ENCODE data around the gene IRX1. TPM values are rescaled to one million over a fixed set of nuclear protein-coding genes. Genes with fewer than 3 reads are reported as not detected.

IRX1 gene
- total RNA-seq, 2 experiments from 2014 or later = not detected

DNA sequence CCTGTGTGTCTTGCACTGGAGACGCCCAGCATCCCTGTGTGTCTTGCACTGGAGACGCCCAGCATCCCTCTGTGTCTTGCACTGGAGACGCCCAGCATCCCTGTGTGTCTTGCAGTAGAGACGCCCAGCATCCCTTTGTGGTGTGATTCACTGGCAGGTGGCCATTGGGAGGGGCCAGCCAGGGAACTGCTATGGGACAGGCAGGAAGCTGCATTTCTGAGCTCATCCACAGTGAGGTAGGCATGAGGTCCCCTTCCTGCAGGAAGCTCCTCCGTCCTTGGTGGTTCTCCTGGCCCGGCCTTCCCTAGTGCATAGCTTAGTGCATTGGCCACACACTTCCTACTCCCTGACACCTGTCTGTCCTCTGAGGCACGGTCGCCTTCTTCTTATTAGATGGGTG is 43.5 kb downstream of the IRX1 start:
- Histone ChIP-seq H3K9me3 (ENCODE audit: control insufficient read depth in 1 of 2, insufficient read depth in 1 of 2, low read length in 2 of 2) (peaks cover 0 to 29% of the 10 kb centered on the region in 2 experiments), H3K4me3 (ENCODE audit: low read length) (no peak overlapping the region), H3K4me1 (ENCODE audit: insufficient read depth, low read length) (no peaks in the 10 kb centered on the region), H3K36me3 (ENCODE audit: insufficient read depth, low read length) (no peaks in the 10 kb centered on the region), H3K27ac (ENCODE audit: low read depth in 1 of 2, low read length in 2 of 2) (no peak overlapping the region), H3K27me3 (ENCODE audit: control insufficient read depth in 1 of 2, insufficient read depth in 2 of 2, low read length in 2 of 2) (no peaks in the 10 kb centered on the region)
- Mint-ChIP-seq H3K9me3 (peaks cover 2% of the 10 kb centered on the region), H3K4me1 (ENCODE audit: low read depth) (no peaks in the 10 kb centered on the region), H3K36me3 (ENCODE audit: low read depth) (no peaks in the 10 kb centered on the region), H3K4me3 (no peak overlapping the region), H3K27ac (no peak overlapping the region), H3K27me3 (no peaks in the 10 kb centered on the region)
- POLR2A ChIA-PET = no interaction called here
- ATAC-seq (ENCODE audit: poor library complexity) = no peak
- CTCF ChIA-PET = no interaction called here
- intact Hi-C loops (cut with DNase I, micrococcal nuclease) = no loop called here
- DNase-seq = no peak
- TF ChIP-seq, protein P1, sequence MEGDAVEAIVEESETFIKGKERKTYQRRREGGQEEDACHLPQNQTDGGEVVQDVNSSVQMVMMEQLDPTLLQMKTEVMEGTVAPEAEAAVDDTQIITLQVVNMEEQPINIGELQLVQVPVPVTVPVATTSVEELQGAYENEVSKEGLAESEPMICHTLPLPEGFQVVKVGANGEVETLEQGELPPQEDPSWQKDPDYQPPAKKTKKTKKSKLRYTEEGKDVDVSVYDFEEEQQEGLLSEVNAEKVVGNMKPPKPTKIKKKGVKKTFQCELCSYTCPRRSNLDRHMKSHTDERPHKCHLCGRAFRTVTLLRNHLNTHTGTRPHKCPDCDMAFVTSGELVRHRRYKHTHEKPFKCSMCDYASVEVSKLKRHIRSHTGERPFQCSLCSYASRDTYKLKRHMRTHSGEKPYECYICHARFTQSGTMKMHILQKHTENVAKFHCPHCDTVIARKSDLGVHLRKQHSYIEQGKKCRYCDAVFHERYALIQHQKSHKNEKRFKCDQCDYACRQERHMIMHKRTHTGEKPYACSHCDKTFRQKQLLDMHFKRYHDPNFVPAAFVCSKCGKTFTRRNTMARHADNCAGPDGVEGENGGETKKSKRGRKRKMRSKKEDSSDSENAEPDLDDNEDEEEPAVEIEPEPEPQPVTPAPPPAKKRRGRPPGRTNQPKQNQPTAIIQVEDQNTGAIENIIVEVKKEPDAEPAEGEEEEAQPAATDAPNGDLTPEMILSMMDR (IDR thresholded peaks at IDR 0.05) = no peak

DNA sequence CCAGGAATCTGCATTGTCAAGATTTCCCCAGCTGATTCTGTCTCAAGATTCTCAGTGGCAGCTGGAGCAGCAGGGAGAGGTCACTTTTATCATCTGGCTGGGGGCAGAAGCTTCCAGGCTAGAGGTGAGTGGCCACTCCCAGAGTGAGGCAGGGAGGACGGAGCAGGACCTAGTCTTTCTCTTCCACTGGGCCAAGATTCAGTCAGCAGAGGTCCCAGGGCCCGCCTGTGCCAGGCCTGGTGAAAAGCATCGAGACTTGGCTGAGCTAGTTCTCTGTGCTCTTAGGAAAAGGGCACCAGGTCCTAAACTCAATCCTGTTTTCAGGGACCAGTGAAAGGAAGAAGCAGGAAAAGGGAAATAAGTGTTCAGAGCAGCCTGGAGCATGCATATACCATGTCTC is 46.6 kb downstream of the IRX1 start:
- no peaks in the 10 kb centered on the region for H3K4me1 ChIP-seq (ENCODE audit: insufficient read depth, low read length)
- no peak for DNase-seq
- no peak for ATAC-seq (ENCODE audit: poor library complexity)
- Mint-ChIP-seq H3K36me3 (ENCODE audit: low read depth) (no peaks in the 10 kb centered on the region), H3K4me1 (ENCODE audit: low read depth) (no peaks in the 10 kb centered on the region), H3K27me3 (no peaks in the 10 kb centered on the region), H3K4me3 (no peak overlapping the region), H3K9me3 (no peaks in the 10 kb centered on the region), H3K27ac (no peak overlapping the region)
- POLR2A ChIA-PET = no interaction called here
- no peak overlapping the region for H3K27ac ChIP-seq (ENCODE audit: low read depth in 1 of 2, low read length in 2 of 2)
- TF ChIP-seq, protein P1 (IDR thresholded peaks at IDR 0.05) = no peak
- H3K4me3 ChIP-seq (ENCODE audit: low read length) = no peak overlapping the region
- H3K27me3 ChIP-seq (ENCODE audit: control insufficient read depth in 1 of 2, insufficient read depth in 2 of 2, low read length in 2 of 2) = no peaks in the 10 kb centered on the region
- intact Hi-C loops (cut with DNase I, micrococcal nuclease) = no loop called here
- H3K9me3 ChIP-seq (ENCODE audit: control insufficient read depth in 1 of 2, insufficient read depth in 1 of 2, low read length in 2 of 2) = peaks cover 0 to 22% of the 10 kb centered on the region in 2 experiments
- H3K36me3 ChIP-seq (ENCODE audit: insufficient read depth, low read length) = no peaks in the 10 kb centered on the region
- CTCF ChIA-PET = no interaction called here

DNA sequence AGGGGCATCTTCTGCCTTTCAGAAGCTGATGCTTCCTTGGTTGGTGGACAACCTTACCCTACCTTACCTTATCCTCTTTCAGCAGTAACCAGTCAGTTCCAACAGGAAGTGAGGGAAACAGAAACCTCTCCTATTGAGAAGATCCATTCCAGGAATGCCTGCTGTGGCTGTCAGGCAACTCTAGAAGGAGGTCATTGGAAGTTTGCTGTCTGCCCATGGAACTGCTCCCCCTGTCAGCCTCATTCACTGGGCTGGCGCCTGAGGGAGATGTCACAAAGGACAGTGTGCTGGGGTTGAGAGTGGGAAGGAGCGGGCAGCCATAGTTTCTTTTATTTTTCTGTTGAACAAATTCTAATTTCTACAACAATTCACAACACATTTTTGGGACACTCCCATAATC is 54.7 kb downstream of the IRX1 start:
- ATAC-seq (ENCODE audit: poor library complexity) (no peak), DNase-seq (no peak)
- Mint-ChIP-seq H3K36me3 (ENCODE audit: low read depth) (no peaks in the 10 kb centered on the region), H3K9me3 (no peaks in the 10 kb centered on the region), H3K4me1 (ENCODE audit: low read depth) (no peaks in the 10 kb centered on the region), H3K27ac (no peak overlapping the region), H3K27me3 (no peaks in the 10 kb centered on the region), H3K4me3 (no peak overlapping the region)
- H3K27ac ChIP-seq (ENCODE audit: low read depth in 1 of 2, low read length in 2 of 2) = no peak overlapping the region
- H3K27me3 ChIP-seq (ENCODE audit: control insufficient read depth in 1 of 2, insufficient read depth in 2 of 2, low read length in 2 of 2) = no peaks in the 10 kb centered on the region
- POLR2A ChIA-PET = no interaction called here
- CTCF ChIA-PET = no interaction called here
- no peaks in the 10 kb centered on the region for H3K4me1 ChIP-seq (ENCODE audit: insufficient read depth, low read length)
- intact Hi-C loops (cut with DNase I, micrococcal nuclease) = no loop called here
- no peaks in the 10 kb centered on the region for H3K36me3 ChIP-seq (ENCODE audit: insufficient read depth, low read length)
- H3K4me3 ChIP-seq (ENCODE audit: low read length) = no peak overlapping the region
- peaks cover 0 to 26% of the 10 kb centered on the region in 2 experiments for H3K9me3 ChIP-seq (ENCODE audit: control insufficient read depth in 1 of 2, insufficient read depth in 1 of 2, low read length in 2 of 2)
- TF ChIP-seq, protein P1 (IDR thresholded peaks at IDR 0.05) = no peak

Data from CD4-positive, alpha-beta T cell (primary cell).